ENCODE measurements around the gene PRR33.

The PRR33 gene

DNA sequence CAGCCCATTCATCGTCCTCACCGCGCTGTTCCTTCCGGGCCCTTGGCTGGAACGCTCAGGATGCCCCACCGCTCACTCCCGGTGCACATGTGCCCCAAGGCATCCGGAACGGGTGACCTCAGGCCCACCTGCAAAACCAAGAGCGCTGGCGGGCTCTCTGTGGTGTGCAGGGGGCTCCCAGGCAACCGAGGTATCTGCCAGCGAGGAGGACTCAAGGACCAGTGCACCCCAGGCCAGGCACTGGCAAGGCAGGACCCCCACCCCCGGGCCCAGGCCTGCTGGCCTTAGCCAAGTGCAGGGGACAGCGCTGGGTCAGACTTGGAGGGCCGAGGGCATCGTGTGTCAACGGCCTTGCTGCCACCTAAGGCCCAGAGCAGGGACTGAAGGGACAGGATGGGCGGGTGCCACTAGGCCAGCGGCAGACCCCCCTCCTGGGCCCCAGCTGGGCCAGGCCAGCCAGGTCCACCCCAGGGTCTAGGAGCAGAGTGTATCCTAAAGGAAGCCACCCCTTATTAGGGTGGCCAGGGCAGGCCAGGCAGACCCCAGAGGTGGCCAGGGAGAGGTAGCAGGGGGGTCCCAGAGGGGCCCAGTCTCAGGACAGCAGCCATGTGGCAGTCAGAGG, 36.3 kb upstream of the PRR33 start:
- DNase-seq = no peak

GRCh38 chr11:1927026-1927847, 35.5 kb upstream of the PRR33 start:
- no peak for DNase-seq

- DNase-seq = no peak
Observed at GRCh38 chr11:1926156-1927025, 34.7 kb upstream of the PRR33 start.

- DNase-seq = no peak
Observed at GRCh38 chr11:1925373-1926155, 33.9 kb upstream of the PRR33 start.

DNA sequence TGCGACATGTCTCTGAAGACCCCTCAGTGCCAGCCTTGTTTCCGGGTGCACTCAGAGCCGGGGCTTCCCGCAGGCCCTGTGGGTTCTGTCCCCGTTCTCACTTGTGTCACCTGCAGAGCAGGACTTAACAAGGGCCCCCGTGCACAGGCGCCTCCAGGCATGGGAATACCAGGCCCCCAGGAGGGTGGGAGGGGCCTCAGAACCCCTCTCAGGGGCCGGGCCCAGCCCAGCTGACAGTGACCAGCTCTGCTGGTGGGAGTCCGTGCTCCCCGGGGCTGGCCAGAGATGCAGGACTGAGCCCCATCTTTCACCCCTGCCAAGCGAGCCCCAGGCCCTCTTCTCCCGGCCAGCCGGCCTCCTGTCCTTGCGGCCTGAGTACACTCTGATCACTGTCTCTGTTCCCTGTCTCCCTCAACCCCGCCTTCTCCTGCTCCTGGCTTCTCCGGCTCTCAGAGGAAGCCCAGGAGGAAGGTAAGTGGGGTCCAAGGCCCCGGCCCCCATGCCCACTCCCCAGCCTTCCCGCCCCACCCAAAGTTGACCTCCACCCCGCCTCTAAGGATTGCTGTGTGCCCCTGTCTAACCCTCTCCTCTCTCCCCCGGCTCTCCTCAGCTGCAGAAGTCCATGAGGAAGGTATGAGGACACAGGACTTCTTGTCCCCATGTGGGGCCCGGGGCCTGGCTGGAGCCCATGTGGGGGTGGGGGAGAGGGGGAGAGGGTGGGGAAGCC, 33.1 kb upstream of the PRR33 start:
- DNase-seq = no peak

DNA sequence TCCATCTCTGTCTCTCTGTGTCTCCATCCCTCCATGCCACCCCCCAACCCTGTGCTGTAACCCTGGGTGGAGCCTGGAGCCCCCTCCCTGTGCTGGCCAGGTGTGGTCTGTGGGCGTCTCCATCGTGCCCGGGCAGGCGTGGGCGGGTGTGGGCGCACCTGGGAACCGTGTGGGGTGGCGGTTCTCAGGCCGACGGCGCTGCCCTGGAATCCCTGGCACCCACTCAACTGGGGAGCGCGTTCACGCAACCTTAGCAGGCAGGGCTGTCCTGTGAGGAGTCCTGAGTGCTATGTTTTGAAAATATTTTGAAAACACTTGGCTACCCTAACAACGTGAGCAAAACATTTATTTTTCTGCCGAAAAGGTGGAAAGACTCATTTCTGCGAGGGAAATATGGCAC, 32.5 kb upstream of the PRR33 start:
- no peak for DNase-seq

DNA sequence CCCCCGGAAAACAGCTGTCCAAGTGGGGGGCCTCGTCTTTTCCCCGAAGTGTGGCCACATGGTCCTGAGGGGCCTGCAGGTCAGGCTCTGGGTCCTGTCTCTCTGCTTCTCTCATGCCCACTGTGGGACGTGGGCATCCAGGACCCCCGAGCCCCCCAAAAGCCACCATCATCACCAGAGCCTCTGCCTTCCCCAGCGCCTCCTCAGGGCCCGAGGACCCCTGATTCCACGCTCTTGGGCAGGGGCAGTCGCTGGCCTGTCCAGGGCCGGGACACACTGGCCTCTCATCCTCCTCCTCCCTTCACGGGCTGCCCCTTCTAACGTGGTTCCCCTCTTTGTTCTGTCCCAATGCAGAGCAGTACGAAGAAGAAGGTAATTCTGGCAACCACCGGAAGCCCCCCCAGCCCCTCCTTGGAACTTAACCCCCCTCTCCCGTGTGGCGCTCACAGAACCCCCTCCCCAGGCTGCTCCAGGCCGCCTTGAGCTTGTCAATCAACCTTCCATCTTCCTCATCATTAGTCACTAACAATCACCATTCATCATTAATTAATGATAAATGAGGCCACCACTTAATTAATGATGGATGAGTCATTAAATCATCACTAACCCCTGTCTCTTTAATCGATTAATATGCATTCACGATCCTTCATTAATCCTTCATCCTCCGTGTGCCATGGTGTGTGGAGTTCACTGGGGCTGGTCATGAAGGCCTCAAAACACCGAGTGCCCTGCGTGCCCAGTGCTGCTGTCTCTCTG, 31.7 kb upstream of the PRR33 start:
- DNase-seq = no peak

- no peak for DNase-seq
Observed at GRCh38 chr11:1922481-1923081, 30.9 kb upstream of the PRR33 start.

DNA sequence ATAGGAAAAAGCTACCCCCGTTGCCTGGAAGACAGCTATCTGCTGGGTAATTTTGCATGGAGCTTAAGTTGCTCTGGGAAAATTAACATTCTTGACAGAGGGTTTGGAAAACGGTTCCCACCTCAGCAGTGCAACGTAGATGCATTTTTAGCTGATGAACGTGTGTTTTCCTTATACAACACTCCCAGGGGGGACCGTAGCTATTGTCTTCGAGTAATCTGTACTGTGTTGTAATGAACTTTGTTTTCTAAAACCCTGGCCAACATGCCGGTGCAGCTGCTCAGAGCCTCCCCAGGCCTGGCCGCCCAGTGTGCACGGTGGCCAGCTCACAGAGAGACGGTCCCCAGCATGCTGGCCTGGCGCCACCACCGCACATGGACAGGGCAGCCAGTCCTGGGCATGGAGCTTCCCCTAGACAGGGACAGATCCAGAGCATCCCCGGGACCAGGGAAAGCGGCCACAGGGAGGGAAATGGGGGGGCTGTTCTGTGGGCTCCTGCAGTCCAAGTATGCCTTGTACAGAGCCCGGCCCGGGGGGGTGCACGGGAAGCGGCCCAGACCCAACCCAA, 30.0 kb upstream of the PRR33 start:
- DNase-seq = no peak

GRCh38 chr11:1920909-1921573, 29.3 kb upstream of the PRR33 start:
- no peak for DNase-seq

DNA sequence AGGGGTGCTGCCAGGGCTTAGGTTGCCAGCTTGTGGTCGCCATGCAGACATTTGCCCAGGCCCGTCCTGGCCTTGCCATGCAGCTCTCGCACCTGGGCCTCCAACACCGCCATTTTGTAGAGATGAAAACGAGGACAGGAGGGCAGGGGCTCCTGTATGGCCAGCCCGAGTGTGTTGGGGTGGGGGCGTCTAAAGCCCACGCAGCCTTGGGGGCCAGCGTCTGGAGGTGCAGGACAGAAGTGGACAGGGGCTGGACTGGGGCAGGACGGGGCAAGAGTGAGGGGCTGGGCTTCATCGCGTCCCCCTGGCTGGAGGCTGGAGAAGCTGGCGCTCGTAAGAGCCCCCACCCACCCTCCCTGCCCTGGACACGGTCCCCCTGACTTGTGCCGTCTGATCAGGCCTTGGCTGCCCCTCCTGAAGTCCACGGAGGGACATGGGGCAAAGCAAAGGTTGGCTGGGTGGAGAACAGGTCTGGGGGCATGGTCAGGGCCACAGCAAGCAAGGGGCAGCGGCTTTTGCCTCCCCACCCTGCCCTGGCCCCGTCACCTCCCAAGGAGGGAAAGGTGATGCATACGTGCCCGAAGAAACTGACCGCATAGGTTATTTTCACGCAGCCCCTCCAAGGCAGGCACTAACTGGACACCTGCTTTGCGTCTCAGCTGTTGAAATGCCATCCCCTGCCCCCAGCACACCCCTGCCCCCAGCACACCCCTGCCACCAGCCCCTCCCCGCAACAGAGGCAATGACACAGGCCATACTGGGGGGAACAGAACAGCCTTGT, 28.6 kb upstream of the PRR33 start:
- DNase-seq = no peak

DNA sequence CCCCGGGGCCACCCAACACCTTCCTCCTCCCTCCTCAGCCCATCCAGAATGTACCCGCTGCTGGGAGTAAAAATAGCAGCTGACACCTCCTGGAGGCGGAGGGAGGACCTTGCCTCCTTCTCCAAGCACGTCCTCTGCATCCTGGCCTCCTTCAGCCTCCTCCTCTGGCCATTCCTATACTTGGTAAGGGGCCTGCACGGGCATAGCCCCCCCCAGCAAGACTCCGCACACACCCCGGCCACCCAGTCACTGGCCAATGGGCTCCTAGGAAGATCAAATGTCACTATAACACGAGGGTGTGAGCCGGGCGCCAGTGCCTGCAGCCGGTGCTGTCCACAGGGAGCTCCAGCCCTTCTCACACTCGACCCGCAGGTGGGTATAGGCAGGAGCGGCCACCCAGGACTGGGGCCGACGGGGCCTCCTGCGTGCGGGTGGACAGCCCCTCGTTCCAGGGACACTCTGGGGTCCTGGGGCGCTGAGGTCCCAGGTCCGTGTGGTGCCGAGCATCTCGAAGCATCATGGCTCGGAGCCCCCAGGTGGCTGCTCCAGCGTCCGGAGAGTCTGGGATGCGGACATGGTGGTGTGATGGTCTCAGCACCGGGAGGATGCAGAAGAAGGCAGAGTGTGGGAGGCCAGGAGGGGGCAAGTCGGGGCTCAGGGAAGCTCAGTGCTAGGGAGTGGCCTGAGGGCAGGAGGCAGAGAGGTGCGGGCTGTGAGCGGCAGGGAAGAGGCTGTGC, 27.9 kb upstream of the PRR33 start, which contains the start of gene TNNT3:
TSS of gene TNNT3 (plus strand) at position 313 of the 737 bp plus-strand sequence. CDS start 3,172 bp downstream, outside the sequence.
- no peak for DNase-seq

DNA sequence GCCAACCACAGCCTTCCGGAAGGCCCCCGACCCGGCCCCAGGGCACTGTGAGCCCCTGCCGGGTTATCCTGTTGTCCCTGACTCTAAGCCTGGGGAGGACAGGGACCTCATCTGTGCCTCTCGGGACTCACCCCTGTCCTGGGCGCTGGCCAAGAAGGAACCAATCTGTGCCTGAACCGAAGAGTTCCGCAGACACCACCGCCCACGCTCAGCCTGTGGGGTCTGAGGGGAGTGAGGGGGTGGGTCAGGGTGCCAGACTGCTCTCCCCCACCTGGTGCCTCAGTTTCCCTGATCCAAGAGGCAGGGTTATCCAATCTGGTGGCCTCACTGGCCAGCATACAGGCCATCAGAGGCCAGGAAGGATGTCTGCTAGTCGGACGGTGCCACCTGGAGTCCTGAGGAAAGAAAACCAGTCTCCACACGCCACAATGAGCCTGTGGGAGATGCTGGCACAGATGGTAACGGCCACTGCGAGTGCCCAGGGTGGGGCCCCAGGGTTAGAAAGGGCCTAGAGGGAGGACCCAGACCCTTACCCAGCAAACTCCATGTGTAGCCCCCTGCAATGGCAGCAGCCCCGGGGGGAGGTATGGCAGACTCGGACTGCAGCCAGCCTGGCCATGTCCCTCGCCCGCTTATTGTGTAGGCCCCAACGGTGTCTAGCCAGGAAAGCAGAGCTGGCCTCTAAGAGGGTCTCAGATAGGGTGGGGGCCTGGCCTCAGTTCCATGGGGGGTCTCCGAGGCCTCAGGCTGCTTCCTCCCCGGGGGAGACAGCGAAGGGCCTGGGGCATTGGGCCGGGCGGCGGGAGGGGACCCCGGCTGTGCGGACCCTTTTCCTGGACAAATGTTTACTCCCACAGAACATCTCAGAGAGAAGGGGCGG, 27.0 kb upstream of the PRR33 start:
- DNase-seq = no peak

GRCh38 chr11:1917523-1918435, 26.1 kb upstream of the PRR33 start:
- DNase-seq = no peak

DNA sequence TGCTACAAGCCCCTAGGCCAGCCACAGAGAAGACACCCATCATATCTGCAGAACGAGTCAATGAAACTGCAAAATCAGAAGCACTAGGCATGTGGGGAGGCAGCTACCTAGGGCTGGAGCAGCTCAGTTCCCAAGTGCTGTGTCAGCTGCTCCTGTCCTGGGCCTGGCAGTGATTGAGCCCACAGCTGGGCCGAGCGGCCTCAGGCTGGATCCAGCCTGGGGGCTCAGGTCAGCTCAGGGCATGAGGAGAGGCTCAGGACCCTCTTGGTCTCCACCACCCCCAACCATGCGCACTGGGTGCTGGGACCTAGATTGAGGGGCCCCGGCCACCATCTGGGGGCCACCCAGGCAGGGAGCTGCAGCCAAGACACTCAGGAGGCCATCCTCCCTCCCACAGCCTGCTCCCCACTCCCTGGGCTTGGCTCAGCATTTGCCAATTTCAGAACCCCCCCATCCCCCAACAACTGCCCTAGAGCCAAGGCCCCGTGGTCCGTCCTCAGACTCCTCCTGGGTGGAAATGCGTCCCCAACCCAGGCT, 25.4 kb upstream of the PRR33 start:
- DNase-seq = no peak
